Measurements from ENCODE around the gene RNU4-1. TPM values are rescaled to one million over a fixed set of nuclear protein-coding genes. Genes with fewer than 3 reads are reported as not detected.

The RNU4-1 gene
- total and polyA plus RNA-seq, 2 donors from 2014 or later = 3,016 TPM; not detected in 1

DNA sequence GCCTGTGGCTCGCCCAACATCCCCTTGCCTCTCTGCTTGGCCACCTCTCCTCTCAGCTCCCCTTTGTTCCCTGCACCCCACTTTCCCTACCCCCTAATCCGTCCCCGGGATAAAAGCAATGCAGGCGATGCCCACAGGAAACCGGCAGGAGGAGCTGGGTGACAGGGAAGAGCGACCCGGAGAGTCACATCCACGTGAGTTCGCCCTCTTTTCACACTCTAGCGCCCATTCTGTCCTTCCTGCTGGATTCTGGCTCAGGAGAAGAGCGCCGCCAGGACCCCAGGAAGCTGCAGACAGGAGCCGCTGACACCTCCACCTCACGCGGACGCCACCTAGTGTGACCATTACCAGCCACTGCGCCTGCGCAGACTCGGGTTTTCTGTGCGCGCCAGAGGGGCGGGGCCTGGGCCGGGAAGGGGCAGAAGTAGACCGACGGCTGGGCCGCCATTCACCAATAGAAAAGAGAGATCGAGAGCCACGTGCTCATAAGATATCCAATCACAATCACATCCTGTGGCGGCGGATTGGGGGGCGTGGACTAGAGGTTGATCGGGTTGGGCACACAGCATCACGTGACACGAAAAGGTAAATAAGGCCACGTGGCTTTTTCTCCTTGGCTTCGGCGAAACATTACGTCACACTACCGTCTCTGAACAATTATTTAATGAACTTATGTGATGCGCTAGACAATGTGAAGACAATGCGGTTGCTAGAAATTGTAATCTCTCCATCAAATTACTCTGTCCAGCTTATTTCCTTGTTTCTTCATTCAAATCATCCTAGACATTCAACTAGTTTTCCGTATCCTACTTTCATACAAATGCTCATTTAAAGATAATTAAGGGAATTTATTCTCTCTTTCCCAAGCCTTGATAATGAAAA lies 24.4 kb upstream of the RNU4-1 start:
- Histone ChIP-seq H3K4me3 (ENCODE audit: low read length in 3 of 3) (peak overlapping the region; percentile 72 to 85 (median 76)), H3K27ac (ENCODE audit: low read depth in 2 of 2, low read length in 2 of 2) (peak overlapping the region; percentile 83 to 86), H3K4me1 (ENCODE audit: control insufficient read depth in 2 of 3, insufficient read depth in 2 of 3, low read depth in 1 of 3, low read length in 3 of 3) (peaks cover 3 to 8% (median 3%) of the 10 kb centered on the region in 3 donors), H3K9me3 (ENCODE audit: control insufficient read depth in 2 of 3, insufficient read depth in 1 of 3, low read length in 3 of 3) (no peaks in the 10 kb centered on the region), H3K36me3 (ENCODE audit: control insufficient read depth in 2 of 3, insufficient read depth in 3 of 3, low read length in 3 of 3) (no peaks in the 10 kb centered on the region), H3K27me3 (ENCODE audit: control insufficient read depth, insufficient read depth, low read length) (no peaks in the 10 kb centered on the region), H3K9ac (ENCODE audit: low read length in 3 of 3) (peak overlapping the region; percentile 57 to 86 (median 70))
- intact Hi-C loops (cut with DNase I) = no loop called here
- TF ChIP-seq, protein P1, sequence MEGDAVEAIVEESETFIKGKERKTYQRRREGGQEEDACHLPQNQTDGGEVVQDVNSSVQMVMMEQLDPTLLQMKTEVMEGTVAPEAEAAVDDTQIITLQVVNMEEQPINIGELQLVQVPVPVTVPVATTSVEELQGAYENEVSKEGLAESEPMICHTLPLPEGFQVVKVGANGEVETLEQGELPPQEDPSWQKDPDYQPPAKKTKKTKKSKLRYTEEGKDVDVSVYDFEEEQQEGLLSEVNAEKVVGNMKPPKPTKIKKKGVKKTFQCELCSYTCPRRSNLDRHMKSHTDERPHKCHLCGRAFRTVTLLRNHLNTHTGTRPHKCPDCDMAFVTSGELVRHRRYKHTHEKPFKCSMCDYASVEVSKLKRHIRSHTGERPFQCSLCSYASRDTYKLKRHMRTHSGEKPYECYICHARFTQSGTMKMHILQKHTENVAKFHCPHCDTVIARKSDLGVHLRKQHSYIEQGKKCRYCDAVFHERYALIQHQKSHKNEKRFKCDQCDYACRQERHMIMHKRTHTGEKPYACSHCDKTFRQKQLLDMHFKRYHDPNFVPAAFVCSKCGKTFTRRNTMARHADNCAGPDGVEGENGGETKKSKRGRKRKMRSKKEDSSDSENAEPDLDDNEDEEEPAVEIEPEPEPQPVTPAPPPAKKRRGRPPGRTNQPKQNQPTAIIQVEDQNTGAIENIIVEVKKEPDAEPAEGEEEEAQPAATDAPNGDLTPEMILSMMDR (IDR thresholded peaks at IDR 0.05; ENCODE audit: borderline replicate concordance, extremely low read depth, insufficient read depth) = peak; percentile 26
- FAIRE-seq (peak; percentile 99), DNase-seq (peak; percentile 99 to 100 (median 100))

DNA sequence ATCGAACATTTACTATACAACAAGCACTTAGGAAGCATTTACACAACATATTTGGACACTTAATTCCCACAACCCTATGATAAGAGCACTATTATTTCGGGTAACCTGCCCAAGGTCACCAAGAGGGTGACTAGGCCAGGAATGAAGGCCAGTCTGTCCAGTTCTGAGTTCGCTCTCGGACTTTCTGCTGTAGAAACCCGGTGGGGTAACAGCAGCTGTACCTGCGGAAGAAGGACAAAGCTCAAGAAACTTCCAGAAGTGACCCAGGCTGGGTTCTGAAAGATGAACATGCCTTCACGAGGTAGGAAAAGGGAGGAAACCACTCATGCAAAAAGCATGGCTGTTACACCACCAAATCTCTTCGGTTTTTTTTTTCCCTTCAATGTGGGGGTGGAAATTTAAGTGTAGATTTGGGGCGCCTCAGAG lies 23.8 kb upstream of the RNU4-1 start:
- TF ChIP-seq, protein P1 (IDR thresholded peaks at IDR 0.05; ENCODE audit: borderline replicate concordance, extremely low read depth, insufficient read depth) = no peak
- FAIRE-seq = no peak
- no peaks in the 10 kb centered on the region for H3K27me3 ChIP-seq (ENCODE audit: control insufficient read depth, insufficient read depth, low read length)

DNA sequence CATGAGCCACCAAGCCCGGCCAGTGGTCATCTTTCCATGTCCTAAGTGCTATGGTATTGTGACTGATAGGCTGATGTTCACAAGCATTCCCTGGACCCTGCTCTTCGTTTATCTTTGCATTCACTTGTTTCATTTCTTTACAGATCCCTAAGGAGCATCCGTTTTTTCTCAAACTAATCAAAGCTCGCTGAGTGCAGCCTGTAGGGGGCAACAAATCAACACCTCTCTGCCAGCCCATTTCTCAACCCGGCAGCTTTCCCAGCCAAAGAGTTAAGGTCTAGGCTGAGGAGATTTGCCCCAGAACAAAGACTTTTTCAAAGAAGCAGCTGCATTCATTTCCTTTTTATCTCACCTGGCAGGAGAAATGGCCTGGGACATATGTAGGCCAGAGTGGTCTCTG lies 21.2 kb upstream of the RNU4-1 start:
- Histone ChIP-seq H3K36me3 (ENCODE audit: control insufficient read depth in 2 of 3, insufficient read depth in 3 of 3, low read length in 3 of 3) (no peaks in the 10 kb centered on the region), H3K27ac (ENCODE audit: low read depth in 2 of 2, low read length in 2 of 2) (no peak overlapping the region), H3K9ac (ENCODE audit: low read length in 3 of 3) (no peak overlapping the region), H3K4me1 (ENCODE audit: control insufficient read depth in 2 of 3, insufficient read depth in 2 of 3, low read depth in 1 of 3, low read length in 3 of 3) (peaks cover 3% of the 10 kb centered on the region in 3 donors), H3K4me3 (ENCODE audit: low read length in 3 of 3) (no peak overlapping the region), H3K27me3 (ENCODE audit: control insufficient read depth, insufficient read depth, low read length) (no peaks in the 10 kb centered on the region), H3K9me3 (ENCODE audit: control insufficient read depth in 2 of 3, insufficient read depth in 1 of 3, low read length in 3 of 3) (no peaks in the 10 kb centered on the region)
- TF ChIP-seq, protein P1 (IDR thresholded peaks at IDR 0.05; ENCODE audit: borderline replicate concordance, extremely low read depth, insufficient read depth) = no peak
- intact Hi-C loops (cut with DNase I) = no loop called here
- peak in 1 of 5 donors; percentile 0 for DNase-seq
- no peak for FAIRE-seq

More for the DNA sequence above, 23.8 kb upstream of the RNU4-1 start:
- peak overlapping the region; percentile 83 to 86 for H3K27ac ChIP-seq (ENCODE audit: low read depth in 2 of 2, low read length in 2 of 2)
- peak in 1 of 5 donors; percentile 50 for DNase-seq
- H3K9ac ChIP-seq (ENCODE audit: low read length in 3 of 3) = peak overlapping the region; percentile 20 to 70 (median 57)
- H3K9me3 ChIP-seq (ENCODE audit: control insufficient read depth in 2 of 3, insufficient read depth in 1 of 3, low read length in 3 of 3) = no peaks in the 10 kb centered on the region
- H3K4me3 ChIP-seq (ENCODE audit: low read length in 3 of 3) = peak overlapping the region; percentile 72 to 85 (median 76)
- no peaks in the 10 kb centered on the region for H3K36me3 ChIP-seq (ENCODE audit: control insufficient read depth in 2 of 3, insufficient read depth in 3 of 3, low read length in 3 of 3)
- intact Hi-C loops (cut with DNase I) = no loop called here
- H3K4me1 ChIP-seq (ENCODE audit: control insufficient read depth in 2 of 3, insufficient read depth in 2 of 3, low read depth in 1 of 3, low read length in 3 of 3) = peaks cover 3 to 5% (median 3%) of the 10 kb centered on the region in 3 donors

All from kidney (tissue), 14 donors.